Medulla oblongata (tissue), 1 donor: Measurements from ENCODE around the gene SOS2.

Experiments
- DNase-seq: peaks from one replicate; pipeline ENCODE4 v3.0.0-alpha.2; 2015; ENCODE audit errors: extremely low spot score

SOS2 gene

GRCh38 chr14:50116181-50116956, 115.0 kb downstream of the SOS2 start, which contains the start of gene VCPKMT:
TSS of gene VCPKMT (minus strand) at chr14:50116572. CDS start at chr14:50116552, 20 bp downstream.
- DNase-seq, result peak; percentile 94

- no peak for DNase-seq
Observed at GRCh38 chr14:50113381-50114035, 117.9 kb downstream of the SOS2 start.

GRCh38 chr14:50110323-50111037, 120.9 kb downstream of the SOS2 start:
- DNase-seq, result no peak

DNA sequence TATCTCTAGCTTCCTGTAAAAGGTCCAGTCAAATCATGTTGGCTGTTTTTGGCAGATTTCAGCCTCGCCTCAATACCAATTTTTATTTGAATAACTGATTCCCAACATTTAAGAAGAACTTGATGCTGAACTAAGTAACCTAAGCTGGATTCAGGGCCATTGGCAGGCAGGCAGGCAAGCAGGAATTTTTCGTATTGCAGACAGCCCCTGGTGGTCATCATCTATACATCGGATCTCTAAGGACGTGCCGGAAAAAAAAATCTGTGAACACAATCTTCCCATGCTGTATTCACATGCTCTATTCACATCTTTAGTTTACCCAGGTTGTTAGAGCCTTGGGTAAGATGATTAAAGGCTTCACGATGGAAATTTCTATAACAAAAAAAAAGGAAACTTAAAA, 122.0 kb downstream of the SOS2 start:
- no peak for DNase-seq

GRCh38 chr14:50107850-50108249, 123.5 kb downstream of the SOS2 start:
- DNase-seq, result no peak

DNA sequence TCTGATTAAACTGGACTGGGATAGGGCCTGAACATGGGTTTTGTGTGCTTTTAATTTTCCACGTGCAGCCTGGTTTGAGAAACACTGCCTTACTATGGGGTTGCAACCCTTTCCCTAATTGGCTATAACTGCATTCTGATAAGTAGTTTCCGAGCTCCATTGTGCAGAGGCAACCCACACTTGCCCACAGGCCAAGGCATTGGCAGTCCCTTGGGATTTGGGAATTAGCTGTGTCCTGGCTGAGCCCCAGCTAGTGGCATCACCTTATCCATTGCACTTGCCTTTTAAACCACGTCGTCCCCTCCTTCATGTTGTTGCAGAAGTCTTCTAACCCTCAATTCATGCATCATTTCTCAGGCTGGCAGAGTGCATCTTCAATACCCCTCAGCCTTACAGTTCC, 125.2 kb downstream of the SOS2 start:
- DNase-seq, result no peak

GRCh38 chr14:50103558-50103957, 127.8 kb downstream of the SOS2 start:
- DNase-seq, result no peak

GRCh38 chr14:50101417-50101816, 130.0 kb downstream of the SOS2 start:
- no peak for DNase-seq

DNA sequence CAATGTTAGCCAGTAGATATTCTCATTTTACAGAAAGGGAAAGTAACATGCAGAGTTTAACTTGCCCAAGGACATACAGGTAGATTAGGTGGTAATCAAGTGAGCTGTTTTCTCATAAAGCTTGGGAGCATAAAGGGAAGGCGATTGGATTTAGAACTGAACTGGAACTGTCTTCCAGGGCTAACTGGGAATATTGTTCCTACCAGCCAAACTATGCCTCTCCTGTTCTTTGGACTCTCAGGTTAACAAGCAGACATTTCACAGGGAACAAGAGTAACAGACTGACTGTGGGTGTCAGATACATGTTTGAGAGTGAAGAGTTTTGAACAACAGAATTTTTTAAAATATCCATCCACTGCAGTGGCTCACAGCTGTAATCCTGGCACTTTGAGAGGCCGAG, 130.6 kb downstream of the SOS2 start:
- no peak for DNase-seq

DNA sequence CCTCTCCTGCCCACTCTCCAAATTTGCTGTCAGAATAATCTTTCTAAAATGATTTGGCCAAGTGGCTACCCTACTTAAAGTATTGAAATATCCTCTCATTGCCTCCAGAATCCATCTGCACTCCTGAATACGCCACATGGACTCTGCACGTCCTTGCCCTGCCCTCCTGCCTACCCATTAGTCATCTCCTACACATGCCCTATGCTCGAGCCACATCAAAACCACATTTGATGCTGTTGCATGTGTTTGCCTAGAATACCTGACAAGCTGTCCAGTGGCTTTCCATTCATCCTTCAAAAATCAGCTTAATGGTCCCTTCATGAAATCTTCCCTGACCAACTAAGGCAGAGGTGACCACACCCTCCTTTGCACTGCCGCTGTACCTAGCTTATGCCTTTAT, 132.0 kb downstream of the SOS2 start:
- no peak for DNase-seq

DNA sequence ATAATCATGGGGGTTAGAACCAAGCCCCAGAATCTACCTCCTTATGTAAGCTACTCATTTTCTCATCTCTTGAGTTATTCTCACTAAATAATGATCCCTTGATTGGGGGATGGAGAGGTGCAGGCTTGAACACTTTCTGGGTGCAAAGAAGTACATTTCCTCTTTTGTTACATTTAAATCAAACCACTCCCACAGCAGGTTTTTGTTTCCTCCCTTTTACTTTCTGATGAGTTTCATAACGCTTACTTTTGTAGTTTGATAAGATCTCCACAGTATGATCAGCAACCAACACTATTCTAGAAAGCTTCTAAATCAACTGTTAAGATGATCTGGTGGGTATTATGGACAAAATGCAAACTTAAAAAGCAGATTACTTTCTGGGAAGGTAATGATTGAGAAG, 135.5 kb downstream of the SOS2 start:
- DNase-seq, result no peak

DNA sequence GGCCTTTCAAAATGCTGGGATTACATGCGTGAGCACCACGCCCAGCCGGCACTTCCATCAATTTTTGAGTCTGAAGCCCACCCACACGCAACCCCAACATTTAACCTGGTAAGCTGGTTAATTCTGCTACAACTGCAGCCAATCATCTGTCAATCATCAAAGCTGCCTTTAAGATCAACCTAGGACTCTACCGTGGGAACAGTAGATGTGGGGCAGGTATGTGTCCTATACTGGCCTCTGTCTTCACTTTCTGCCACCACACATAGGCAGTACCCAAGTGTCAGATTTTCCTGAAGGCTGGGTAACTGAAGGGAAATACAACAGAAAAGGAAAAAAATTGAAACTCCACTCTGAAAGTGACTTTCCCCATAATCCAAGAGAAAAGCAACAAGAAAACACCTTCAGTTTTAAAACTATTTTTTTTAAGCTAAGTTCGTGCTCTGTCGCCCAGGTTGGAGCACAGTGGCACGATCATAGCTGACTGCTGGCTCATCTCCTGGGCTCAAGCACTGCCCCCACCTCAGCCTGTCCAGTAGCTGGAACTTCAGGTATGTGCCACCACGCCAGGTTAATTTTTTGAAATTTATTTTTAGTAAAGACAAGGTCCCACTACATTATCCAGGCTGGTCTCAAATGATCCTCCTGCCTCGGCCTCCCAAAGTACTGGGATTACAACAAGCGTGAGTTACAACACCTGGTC, 137.2 kb downstream of the SOS2 start:
- DNase-seq, result no peak

DNA sequence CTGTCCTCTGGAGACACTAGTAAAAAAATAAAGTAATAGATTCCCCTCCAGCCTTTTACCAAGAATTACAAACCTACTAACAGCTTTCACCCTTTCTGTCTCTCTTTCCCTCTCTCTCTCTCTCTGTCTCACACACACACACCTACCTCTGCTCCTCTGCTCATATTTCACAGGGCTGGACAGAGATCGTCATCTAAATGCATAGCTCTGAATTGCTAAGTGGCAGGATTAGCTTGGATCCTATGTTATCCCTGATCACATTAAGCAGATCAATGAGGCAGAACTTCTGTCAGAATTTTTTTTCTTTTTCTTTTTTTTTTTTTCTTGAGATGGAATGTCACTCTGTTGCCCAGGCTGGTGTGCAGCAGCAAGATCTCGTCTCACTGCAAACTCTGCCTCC, 137.9 kb downstream of the SOS2 start:
- DNase-seq, result no peak

DNA sequence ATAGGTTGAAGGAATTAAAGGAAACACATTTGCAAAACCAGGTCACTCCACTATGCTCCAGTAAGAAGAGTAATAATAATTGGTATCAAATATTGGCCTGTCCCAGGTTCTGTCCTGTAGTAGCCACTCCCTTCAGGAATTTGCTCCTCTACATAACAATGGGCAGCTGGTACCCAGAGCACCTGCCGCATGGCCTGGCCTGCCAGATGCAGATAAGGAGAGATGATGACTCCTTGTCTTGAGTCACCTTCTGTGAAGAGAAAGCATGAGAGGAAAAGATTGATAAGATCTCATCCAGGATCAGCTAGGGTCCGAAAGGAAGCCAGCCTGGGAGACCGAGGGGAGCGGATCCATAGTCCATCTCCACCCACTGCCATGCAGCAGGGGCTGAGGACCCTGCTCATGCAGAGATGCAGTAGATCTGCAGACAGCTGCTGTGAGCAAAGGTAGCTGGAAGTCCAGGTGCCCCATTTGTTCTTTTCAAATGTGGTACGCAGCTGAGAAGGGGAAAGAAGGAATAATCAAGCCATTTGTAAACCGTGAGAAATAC, 139.3 kb downstream of the SOS2 start:
- no peak for DNase-seq

- DNase-seq, result peak; percentile 9
Observed at GRCh38 chr14:50091240-50091913, 140.0 kb downstream of the SOS2 start.

DNA sequence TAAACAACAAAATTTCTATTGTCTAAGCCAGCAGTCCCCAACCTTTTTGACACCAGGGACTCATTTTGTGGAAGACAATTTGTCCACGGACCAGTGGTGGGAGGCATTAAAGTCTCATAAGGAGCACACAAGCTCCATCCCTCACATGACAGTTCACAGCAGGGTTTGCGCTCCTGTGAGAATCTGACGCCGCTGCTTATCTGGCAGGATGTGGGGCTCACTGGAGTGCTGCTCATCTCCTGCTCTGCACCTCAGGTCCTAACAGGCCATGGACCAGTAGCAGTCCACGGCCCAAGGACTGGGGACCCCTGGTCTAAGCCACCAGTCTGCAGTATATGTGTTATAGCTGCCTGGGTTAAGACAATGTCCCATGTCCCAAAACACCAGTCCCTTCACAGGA, 142.2 kb downstream of the SOS2 start:
- DNase-seq, result no peak

- DNase-seq, result no peak
Observed at GRCh38 chr14:50088731-50089130, 142.6 kb downstream of the SOS2 start.

GRCh38 chr14:50088117-50088515, 143.3 kb downstream of the SOS2 start:
- DNase-seq, result no peak

GRCh38 chr14:50087341-50088116, 143.8 kb downstream of the SOS2 start:
- no peak for DNase-seq

DNA sequence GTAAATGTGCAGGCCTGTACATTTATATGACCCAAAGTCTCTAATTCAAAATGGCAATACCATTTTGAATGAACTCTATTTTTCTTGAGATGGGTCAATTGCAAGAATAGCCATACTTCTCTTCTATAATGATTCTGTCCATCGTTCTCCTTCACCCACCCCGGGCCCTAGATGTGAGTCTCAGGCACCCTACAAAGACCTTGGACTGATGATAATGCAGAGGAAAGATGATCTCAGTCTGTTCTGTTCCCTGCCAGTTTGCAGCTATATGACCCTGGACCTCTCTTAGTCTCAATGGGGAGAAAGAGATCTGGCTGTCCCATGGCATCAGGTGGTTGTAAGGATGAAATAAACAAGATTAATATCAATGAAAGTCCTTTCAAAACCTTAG, 145.1 kb downstream of the SOS2 start:
- DNase-seq, result no peak
